ENCODE measurements around the gene TIE1. TPM values are rescaled to one million over a fixed set of nuclear protein-coding genes. Genes with fewer than 3 reads are reported as not detected.
A peak's percentile ranks its signal among the peaks of the same experiment; 100 is the strongest.

Gene TIE1
- total and polyA plus RNA-seq, 9 of the 15 experiments (the other 6 are each of a cell fraction or from before 2014, with no cell fraction given), result 0.07 to 0.49 (median 0.14) TPM; not detected in 4

DNA sequence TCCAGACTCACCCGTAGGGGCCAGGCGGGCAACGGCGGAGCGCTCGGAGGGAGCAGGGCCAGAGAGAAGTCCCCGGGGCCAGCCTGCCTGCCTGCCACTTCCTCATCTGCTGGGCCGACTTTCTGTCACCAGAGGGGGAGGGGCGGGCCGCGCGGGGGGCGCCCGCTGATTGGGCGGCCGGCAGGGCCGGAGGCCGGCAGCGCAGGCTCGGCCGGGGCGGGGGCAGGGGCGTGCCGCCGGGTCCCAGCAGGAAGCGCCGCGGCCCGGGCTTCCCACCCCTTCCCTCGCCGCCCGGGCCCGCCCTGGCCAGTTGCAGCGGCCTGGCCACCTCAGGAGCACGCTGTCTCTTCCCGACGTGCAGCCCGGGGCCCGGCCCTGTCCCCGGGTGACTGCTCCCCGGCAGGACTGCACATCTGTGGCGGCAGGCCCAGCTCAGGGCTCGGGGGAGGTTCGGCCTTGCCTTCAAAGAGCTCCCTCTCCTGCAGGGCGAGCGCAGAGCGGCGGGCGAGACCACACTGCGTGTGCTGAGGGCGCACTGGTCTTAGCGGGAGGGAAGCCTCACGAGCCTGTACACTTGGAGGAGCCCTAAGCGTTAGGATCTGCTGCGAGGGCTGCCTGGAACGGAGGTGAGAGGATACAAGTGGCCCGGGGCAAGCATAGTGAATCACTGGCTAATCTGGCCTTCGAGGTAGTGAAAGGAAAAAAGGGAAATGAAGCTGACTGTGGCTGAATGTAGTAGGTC is 67.3 kb downstream of the TIE1 start, which contains the start of gene ELOVL1 (continued):
- TF ChIP-seq, protein P1, sequence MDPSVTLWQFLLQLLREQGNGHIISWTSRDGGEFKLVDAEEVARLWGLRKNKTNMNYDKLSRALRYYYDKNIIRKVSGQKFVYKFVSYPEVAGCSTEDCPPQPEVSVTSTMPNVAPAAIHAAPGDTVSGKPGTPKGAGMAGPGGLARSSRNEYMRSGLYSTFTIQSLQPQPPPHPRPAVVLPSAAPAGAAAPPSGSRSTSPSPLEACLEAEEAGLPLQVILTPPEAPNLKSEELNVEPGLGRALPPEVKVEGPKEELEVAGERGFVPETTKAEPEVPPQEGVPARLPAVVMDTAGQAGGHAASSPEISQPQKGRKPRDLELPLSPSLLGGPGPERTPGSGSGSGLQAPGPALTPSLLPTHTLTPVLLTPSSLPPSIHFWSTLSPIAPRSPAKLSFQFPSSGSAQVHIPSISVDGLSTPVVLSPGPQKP (CRISPR knock-in tag; IDR thresholded peaks at IDR 0.05), result no peak
- TF ChIP-seq, protein P2, sequence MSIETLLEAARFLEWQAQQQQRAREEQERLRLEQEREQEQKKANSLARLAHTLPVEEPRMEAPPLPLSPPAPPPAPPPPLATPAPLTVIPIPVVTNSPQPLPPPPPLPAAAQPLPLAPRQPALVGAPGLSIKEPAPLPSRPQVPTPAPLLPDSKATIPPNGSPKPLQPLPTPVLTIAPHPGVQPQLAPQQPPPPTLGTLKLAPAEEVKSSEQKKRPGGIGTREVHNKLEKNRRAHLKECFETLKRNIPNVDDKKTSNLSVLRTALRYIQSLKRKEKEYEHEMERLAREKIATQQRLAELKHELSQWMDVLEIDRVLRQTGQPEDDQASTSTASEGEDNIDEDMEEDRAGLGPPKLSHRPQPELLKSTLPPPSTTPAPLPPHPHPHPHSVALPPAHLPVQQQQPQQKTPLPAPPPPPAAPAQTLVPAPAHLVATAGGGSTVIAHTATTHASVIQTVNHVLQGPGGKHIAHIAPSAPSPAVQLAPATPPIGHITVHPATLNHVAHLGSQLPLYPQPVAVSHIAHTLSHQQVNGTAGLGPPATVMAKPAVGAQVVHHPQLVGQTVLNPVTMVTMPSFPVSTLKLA (conservative IDR thresholded peaks at IDR 0.05), result peak; percentile 77 to 88
- TF ChIP-seq, protein P3, sequence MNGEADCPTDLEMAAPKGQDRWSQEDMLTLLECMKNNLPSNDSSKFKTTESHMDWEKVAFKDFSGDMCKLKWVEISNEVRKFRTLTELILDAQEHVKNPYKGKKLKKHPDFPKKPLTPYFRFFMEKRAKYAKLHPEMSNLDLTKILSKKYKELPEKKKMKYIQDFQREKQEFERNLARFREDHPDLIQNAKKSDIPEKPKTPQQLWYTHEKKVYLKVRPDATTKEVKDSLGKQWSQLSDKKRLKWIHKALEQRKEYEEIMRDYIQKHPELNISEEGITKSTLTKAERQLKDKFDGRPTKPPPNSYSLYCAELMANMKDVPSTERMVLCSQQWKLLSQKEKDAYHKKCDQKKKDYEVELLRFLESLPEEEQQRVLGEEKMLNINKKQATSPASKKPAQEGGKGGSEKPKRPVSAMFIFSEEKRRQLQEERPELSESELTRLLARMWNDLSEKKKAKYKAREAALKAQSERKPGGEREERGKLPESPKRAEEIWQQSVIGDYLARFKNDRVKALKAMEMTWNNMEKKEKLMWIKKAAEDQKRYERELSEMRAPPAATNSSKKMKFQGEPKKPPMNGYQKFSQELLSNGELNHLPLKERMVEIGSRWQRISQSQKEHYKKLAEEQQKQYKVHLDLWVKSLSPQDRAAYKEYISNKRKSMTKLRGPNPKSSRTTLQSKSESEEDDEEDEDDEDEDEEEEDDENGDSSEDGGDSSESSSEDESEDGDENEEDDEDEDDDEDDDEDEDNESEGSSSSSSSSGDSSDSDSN (IDR thresholded peaks at IDR 0.05; ENCODE audit: borderline replicate concordance in 1 of 2, low read depth in 2 of 2, low read length in 2 of 2), result peak; percentile 86 to 96; a peak in 2 of 4 replicates
- TF ChIP-seq ZC3H4 (CRISPR knock-in tag; IDR thresholded peaks at IDR 0.05; ENCODE audit: borderline replicate concordance) (no peak), ZNF232 (CRISPR knock-in tag; IDR thresholded peaks at IDR 0.05) (peak; percentile 40; the same call in 1 of the 2 replicates), ELF1 (tag; IDR thresholded peaks at IDR 0.05) (peak; percentile 92), MCM5 (IDR thresholded peaks at IDR 0.05; ENCODE audit: low read depth) (no peak), PCBP2 (IDR thresholded peaks at IDR 0.05; ENCODE audit: low read depth, low read length, poor library complexity, severe bottlenecking) (no peak), FOS (IDR thresholded peaks at IDR 0.05; ENCODE audit: extremely low read depth, insufficient read length) (no peak), HMG20B (CRISPR knock-in tag; IDR thresholded peaks at IDR 0.05) (no peak), KLF10 (CRISPR knock-in tag; IDR thresholded peaks at IDR 0.05) (no peak), ARNT (IDR thresholded peaks at IDR 0.05) (0 out of 4 replicates have a peak, but pooled peaks of 1 of the 2 experiments have one; percentile 40), SP2 (IDR thresholded peaks at IDR 0.05; ENCODE audit: extremely low read depth, low read depth, low read length, poor library complexity, severe bottlenecking) (no peak), CCAR2 (IDR thresholded peaks at IDR 0.05; ENCODE audit: low read depth, low read length) (no peak)
- TF ChIP-seq, protein P4, sequence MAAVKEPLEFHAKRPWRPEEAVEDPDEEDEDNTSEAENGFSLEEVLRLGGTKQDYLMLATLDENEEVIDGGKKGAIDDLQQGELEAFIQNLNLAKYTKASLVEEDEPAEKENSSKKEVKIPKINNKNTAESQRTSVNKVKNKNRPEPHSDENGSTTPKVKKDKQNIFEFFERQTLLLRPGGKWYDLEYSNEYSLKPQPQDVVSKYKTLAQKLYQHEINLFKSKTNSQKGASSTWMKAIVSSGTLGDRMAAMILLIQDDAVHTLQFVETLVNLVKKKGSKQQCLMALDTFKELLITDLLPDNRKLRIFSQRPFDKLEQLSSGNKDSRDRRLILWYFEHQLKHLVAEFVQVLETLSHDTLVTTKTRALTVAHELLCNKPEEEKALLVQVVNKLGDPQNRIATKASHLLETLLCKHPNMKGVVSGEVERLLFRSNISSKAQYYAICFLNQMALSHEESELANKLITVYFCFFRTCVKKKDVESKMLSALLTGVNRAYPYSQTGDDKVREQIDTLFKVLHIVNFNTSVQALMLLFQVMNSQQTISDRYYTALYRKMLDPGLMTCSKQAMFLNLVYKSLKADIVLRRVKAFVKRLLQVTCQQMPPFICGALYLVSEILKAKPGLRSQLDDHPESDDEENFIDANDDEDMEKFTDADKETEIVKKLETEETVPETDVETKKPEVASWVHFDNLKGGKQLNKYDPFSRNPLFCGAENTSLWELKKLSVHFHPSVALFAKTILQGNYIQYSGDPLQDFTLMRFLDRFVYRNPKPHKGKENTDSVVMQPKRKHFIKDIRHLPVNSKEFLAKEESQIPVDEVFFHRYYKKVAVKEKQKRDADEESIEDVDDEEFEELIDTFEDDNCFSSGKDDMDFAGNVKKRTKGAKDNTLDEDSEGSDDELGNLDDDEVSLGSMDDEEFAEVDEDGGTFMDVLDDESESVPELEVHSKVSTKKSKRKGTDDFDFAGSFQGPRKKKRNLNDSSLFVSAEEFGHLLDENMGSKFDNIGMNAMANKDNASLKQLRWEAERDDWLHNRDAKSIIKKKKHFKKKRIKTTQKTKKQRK (IDR thresholded peaks at IDR 0.05; ENCODE audit: borderline replicate concordance, low read depth, low read length), result no peak
